ENCODE data around the gene IGFN1.

The IGFN1 gene

DNA sequence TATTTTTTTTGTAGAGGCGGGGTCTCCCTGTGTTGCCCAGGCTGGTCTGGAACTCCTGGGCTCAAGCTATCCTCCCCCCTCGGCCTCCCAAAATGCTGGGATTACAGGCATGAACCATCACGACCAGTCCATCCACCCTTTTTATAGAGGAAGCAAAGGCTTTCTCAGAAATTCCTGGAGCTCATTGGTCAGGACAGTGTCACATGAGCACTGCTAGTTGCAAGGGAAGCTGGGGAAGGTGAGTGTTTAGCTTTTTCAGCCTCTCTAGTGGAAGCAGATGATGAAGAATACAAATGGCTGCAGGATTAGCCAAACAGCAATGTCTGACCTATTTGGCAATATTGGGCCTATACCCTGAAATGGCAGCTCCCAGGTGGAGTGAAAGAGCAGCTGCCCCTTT, 8.0 kb downstream of the IGFN1 start:
- DNase-seq (ENCODE audit: extremely low spot score), result no peak
- no peak for TF ChIP-seq LEF1 (IDR thresholded peaks at IDR 0.05; ENCODE audit: borderline replicate concordance)
- ChIA-PET CTCF (interaction anchor here (2.3 kb wide), 1 partner anchor 16 kb away, joined by 5 read pairs; no protein-coding TSS in a partner anchor), POLR2A (no interaction called here)

DNA sequence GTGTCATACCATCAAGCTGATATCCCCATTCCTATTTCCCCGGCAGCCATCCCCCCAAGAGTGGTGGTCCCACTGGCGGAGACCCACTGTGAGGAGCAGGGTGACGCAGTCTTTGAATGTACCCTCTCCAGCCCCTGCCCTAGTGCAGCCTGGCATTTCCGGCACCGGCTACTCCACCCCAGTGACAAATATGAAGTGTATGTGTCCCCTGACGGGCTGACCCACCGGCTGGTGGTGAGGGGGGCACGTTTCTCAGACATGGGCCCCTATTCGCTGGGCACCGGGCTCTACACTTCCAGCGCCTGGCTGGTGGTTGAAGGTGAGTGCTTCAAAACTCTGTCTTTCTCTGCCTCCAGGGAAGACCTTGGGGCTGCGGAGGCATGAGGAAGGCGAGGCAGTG, 14.4 kb downstream of the IGFN1 start:
- CTCF ChIA-PET, result no interaction called here
- POLR2A ChIA-PET, result no interaction called here
- no peak for DNase-seq (ENCODE audit: extremely low spot score)
- no peak for TF ChIP-seq LEF1 (IDR thresholded peaks at IDR 0.05; ENCODE audit: borderline replicate concordance)

DNA sequence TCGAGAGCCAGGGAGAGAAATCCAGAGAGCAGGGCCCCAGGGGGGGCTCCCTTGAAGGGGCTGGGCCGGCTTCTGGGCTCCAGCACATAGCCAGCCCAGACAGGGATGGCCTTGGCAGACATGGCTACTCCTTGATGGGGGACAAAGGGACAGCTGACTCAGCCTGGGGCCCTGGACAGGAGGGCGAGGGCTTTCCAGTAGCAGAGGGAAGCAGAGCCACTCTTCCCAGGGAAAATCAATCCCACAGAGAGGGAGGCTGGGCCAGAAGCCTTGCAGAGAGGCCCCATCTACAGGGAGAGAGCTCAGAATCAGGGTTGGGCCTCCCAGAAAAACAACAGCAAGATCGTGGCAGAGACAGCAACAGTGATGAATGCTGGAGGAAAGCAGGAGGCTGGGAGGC, 15.6 kb downstream of the IGFN1 start:
- TF ChIP-seq HDGF (IDR thresholded peaks at IDR 0.05; ENCODE audit: borderline replicate concordance), result no peak
- no peak for TF ChIP-seq FOXA1 (IDR thresholded peaks at IDR 0.05)
- TF ChIP-seq BHLHE40 (IDR thresholded peaks at IDR 0.05; ENCODE audit: borderline replicate concordance), result no peak
- no peak for TF ChIP-seq LEF1 (IDR thresholded peaks at IDR 0.05; ENCODE audit: borderline replicate concordance)
- TF ChIP-seq SP1 (IDR thresholded peaks at IDR 0.05), result no peak
- no peak for TF ChIP-seq ELF4 (IDR thresholded peaks at IDR 0.05)
- no peak for TF ChIP-seq SUZ12 (IDR thresholded peaks at IDR 0.05)
- TF ChIP-seq L3MBTL2 (conservative IDR thresholded peaks at IDR 0.05), result no peak
- TF ChIP-seq, protein P1, sequence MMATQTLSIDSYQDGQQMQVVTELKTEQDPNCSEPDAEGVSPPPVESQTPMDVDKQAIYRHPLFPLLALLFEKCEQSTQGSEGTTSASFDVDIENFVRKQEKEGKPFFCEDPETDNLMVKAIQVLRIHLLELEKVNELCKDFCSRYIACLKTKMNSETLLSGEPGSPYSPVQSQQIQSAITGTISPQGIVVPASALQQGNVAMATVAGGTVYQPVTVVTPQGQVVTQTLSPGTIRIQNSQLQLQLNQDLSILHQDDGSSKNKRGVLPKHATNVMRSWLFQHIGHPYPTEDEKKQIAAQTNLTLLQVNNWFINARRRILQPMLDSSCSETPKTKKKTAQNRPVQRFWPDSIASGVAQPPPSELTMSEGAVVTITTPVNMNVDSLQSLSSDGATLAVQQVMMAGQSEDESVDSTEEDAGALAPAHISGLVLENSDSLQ (IDR thresholded peaks at IDR 0.05), result no peak
- no peak for TF ChIP-seq CTBP1 (IDR thresholded peaks at IDR 0.05; ENCODE audit: borderline replicate concordance)
- no peak for TF ChIP-seq TARDBP (IDR thresholded peaks at IDR 0.05)
- no peak for TF ChIP-seq NFRKB (IDR thresholded peaks at IDR 0.05)
- TF ChIP-seq FOXM1 (IDR thresholded peaks at IDR 0.05; ENCODE audit: borderline replicate concordance), result no peak
- no peak for TF ChIP-seq ARNT (IDR thresholded peaks at IDR 0.05)
- TF ChIP-seq ZNF384 (IDR thresholded peaks at IDR 0.05), result no peak
- DNase-seq (ENCODE audit: extremely low spot score), result no peak
- POLR2A ChIA-PET, result no interaction called here
- CTCF ChIA-PET, result no interaction called here

DNA sequence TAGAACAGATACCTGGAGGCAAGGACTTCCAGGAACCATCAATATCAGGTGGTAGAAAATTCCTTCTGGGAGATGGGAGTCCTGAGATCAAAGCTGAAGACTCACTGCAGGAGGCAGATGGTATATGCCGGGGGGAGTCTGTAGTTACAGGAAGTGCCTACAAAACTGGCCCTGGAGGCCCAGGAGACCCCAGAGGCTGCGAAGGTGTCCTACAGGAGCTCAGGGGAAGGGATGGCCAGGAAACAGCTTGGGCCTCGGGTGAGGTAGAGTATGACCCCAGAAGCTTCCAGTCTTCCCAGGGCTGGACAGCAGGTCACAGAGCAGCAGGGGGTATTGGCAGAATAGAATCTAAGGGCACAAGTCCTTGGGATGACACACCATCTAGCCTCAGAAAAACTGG, 16.4 kb downstream of the IGFN1 start:
- TF ChIP-seq NFRKB (IDR thresholded peaks at IDR 0.05) (no peak), SP1 (IDR thresholded peaks at IDR 0.05) (no peak), L3MBTL2 (conservative IDR thresholded peaks at IDR 0.05) (no peak), FOXA1 (IDR thresholded peaks at IDR 0.05) (no peak), CTBP1 (IDR thresholded peaks at IDR 0.05; ENCODE audit: borderline replicate concordance) (no peak), LEF1 (IDR thresholded peaks at IDR 0.05; ENCODE audit: borderline replicate concordance) (no peak), ELF4 (IDR thresholded peaks at IDR 0.05) (no peak), HDGF (IDR thresholded peaks at IDR 0.05; ENCODE audit: borderline replicate concordance) (no peak), ZNF384 (IDR thresholded peaks at IDR 0.05) (no peak), FOXM1 (IDR thresholded peaks at IDR 0.05; ENCODE audit: borderline replicate concordance) (no peak), ARNT (IDR thresholded peaks at IDR 0.05) (no peak), TARDBP (IDR thresholded peaks at IDR 0.05) (no peak), BHLHE40 (IDR thresholded peaks at IDR 0.05; ENCODE audit: borderline replicate concordance) (no peak), SUZ12 (IDR thresholded peaks at IDR 0.05) (no peak), FOXK2 (IDR thresholded peaks at IDR 0.05) (no peak)
- TF ChIP-seq, protein P1 (IDR thresholded peaks at IDR 0.05), result no peak
- no peak for DNase-seq (ENCODE audit: extremely low spot score)
- ChIA-PET CTCF (no interaction called here), POLR2A (no interaction called here)

DNA sequence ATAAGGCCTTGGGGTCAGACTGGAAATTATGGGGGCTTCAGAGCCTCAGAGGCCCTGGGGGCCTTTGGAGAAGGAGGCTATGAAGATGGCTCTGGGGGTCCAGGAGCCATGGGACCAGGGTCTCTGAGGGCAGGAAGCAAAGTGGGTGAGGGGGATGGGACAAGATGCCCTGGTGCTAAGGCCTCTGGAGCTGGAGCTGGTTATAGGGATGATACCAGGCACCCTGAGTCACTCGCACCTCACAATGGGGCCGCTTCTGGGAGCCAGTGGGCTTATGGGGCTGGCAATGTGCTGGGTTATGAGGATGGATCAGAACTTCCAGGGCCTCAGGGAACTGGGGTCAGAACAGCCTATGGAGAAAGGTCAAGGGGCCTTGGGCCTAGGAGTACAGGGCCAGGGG, 17.6 kb downstream of the IGFN1 start:
- CTCF ChIA-PET, result interaction anchor here (0.7 kb wide), 1 partner anchor 341 kb away, joined by 4 read pairs; no protein-coding TSS in a partner anchor
- POLR2A ChIA-PET, result no interaction called here
- TF ChIP-seq TARDBP (IDR thresholded peaks at IDR 0.05) (no peak), FOXA1 (IDR thresholded peaks at IDR 0.05) (no peak), ARNT (IDR thresholded peaks at IDR 0.05) (no peak), BHLHE40 (IDR thresholded peaks at IDR 0.05; ENCODE audit: borderline replicate concordance) (no peak), FOXK2 (IDR thresholded peaks at IDR 0.05) (no peak), FOXM1 (IDR thresholded peaks at IDR 0.05; ENCODE audit: borderline replicate concordance) (no peak), L3MBTL2 (conservative IDR thresholded peaks at IDR 0.05) (no peak), ELF4 (IDR thresholded peaks at IDR 0.05) (no peak), HDGF (IDR thresholded peaks at IDR 0.05; ENCODE audit: borderline replicate concordance) (no peak), CTBP1 (IDR thresholded peaks at IDR 0.05; ENCODE audit: borderline replicate concordance) (no peak), NFRKB (IDR thresholded peaks at IDR 0.05) (no peak), LEF1 (IDR thresholded peaks at IDR 0.05; ENCODE audit: borderline replicate concordance) (no peak), SUZ12 (IDR thresholded peaks at IDR 0.05) (no peak), ZNF384 (IDR thresholded peaks at IDR 0.05) (no peak), SP1 (IDR thresholded peaks at IDR 0.05) (no peak)
- TF ChIP-seq, protein P1 (IDR thresholded peaks at IDR 0.05), result no peak
- no peak for DNase-seq (ENCODE audit: extremely low spot score)

DNA sequence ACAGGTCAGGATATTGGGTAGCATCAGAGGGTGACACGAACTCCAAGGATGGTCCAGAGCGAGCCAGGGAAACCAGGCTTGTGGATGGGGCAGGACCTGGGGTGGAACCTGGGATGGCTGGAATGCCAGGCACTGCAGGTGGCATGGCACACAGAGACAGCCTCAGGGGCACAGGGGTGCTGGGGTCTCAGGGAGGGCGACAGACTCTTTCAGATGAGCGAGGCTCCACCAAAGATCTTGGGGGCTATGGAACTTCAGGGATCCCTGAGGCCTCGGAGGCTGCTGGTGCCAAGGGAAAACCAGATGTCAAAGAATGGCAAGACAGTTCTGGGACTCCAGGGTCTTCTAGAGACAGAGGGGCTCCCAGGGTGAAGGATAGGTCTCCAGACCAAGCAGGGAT, 21.4 kb downstream of the IGFN1 start:
- ChIA-PET POLR2A (no interaction called here), CTCF (no interaction called here)
- DNase-seq (ENCODE audit: extremely low spot score), result no peak
- TF ChIP-seq CTBP1 (IDR thresholded peaks at IDR 0.05; ENCODE audit: borderline replicate concordance) (no peak), SP1 (IDR thresholded peaks at IDR 0.05) (no peak), HDGF (IDR thresholded peaks at IDR 0.05; ENCODE audit: borderline replicate concordance) (no peak), ZNF384 (IDR thresholded peaks at IDR 0.05) (no peak), NFRKB (IDR thresholded peaks at IDR 0.05) (no peak), FOXK2 (IDR thresholded peaks at IDR 0.05) (no peak), SUZ12 (IDR thresholded peaks at IDR 0.05) (no peak), FOXM1 (IDR thresholded peaks at IDR 0.05; ENCODE audit: borderline replicate concordance) (no peak), ARNT (IDR thresholded peaks at IDR 0.05) (no peak), FOXA1 (IDR thresholded peaks at IDR 0.05) (no peak), BHLHE40 (IDR thresholded peaks at IDR 0.05; ENCODE audit: borderline replicate concordance) (no peak), L3MBTL2 (conservative IDR thresholded peaks at IDR 0.05) (no peak), ELF4 (IDR thresholded peaks at IDR 0.05) (no peak), LEF1 (IDR thresholded peaks at IDR 0.05; ENCODE audit: borderline replicate concordance) (no peak), TARDBP (IDR thresholded peaks at IDR 0.05) (no peak)
- TF ChIP-seq, protein P1 (IDR thresholded peaks at IDR 0.05), result no peak

Measured in HEK293T (cell line).